Erythroblast (primary cell): ENCODE measurements around the gene ADCK1.

Experiments
- GATA1 ChIP-seq: IDR thresholded peaks from 2 replicates; pipeline ENCODE4 v1.6.1; 2011; ENCODE audit warnings: low read depth, mild to moderate bottlenecking, control low read depth, low read length, moderate library complexity
- POLR2A ChIP-seq: IDR thresholded peaks from 2 replicates; pipeline ENCODE4 v1.6.1; 2011; ENCODE audit warnings: mild to moderate bottlenecking, low read length

DNA sequence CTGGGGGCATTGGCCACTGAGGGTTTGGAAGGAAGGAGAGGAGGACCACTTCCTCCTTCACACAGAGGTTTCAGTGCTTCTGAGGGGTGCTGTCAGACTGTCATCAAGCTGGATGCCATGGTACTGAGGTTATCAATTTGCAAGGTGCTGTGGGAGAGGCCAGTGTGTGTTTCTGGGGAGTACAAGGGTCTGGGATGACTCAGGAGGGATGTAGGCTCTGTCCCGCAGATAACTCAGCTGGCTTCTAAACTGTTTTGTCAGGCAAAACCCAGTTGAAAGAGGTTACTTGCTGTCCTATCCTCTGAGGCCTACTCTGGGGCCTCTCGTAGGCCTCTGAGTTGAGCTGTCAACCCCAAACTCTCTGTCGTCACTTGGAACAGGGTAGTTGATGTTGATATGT, 22.8 kb downstream of the ADCK1 start:
- no peak for TF ChIP-seq POLR2A
- no peak for TF ChIP-seq GATA1
